Activated CD4-positive, alpha-beta T cell treated with anti-CD3 and anti-CD28 coated beads for 1 hour (primary cell): ENCODE data around the gene PXMP4.

Experiments
- DNase-seq: peaks from one replicate; pipeline ENCODE4 v3.0.0-alpha.2; 2020

The PXMP4 gene

GRCh38 chr20:33653218-33653899 is 66.8 kb downstream of the PXMP4 start:
- no peak for DNase-seq
